AG10803 (cell line): ENCODE data around the gene FXYD5.
"Not testable (repeated sequence)": the region's sequence is repeated elsewhere in the genome, so short reads cannot be mapped to it uniquely, and the experiment has no call there.

Experiments used
- DNase-seq: peaks from one replicate; pipeline ENCODE4 v3.0.0; 2010; ENCODE audit warnings: low read depth
- H3K4me3 ChIP-seq: 2 replicates; pipeline ENCODE4 v1.5.1; 2011; ENCODE audit warnings: mild to moderate bottlenecking, low read length, control low read depth
- CTCF ChIP-seq: conservative IDR thresholded peaks from 2 replicates; pipeline ENCODE4 v1.5.1; 2011; ENCODE audit warnings: mild to moderate bottlenecking, low read length, control low read depth, inconsistent platforms

FXYD5 gene

GRCh38 chr19:35144259-35144599, 10.3 kb upstream of the FXYD5 start:
- no peak for DNase-seq
- no peak overlapping the region for H3K4me3 ChIP-seq
- TF ChIP-seq CTCF, result no peak

- H3K4me3 ChIP-seq, result no peak overlapping the region
- no peak for TF ChIP-seq CTCF
- no peak for DNase-seq
Observed at GRCh38 chr19:35144600-35145436, 9.7 kb upstream of the FXYD5 start.

GRCh38 chr19:35146746-35147459, 7.6 kb upstream of the FXYD5 start:
- no peak for TF ChIP-seq CTCF
- H3K4me3 ChIP-seq, result no peak overlapping the region
- DNase-seq, result no peak

- no peak for TF ChIP-seq CTCF
- H3K4me3 ChIP-seq, result no peak overlapping the region
- DNase-seq, result no peak
Observed at GRCh38 chr19:35149463-35149862, 5.1 kb upstream of the FXYD5 start.

- DNase-seq, result no peak
- H3K4me3 ChIP-seq, result no peak overlapping the region
- TF ChIP-seq CTCF, result no peak
Observed at GRCh38 chr19:35150445-35150844, 4.1 kb upstream of the FXYD5 start.

- no peak for DNase-seq
- H3K4me3 ChIP-seq, result no peak overlapping the region
- TF ChIP-seq CTCF, result no peak
Observed at GRCh38 chr19:35151273-35152065, 3.1 kb upstream of the FXYD5 start.

- not testable (repeated sequence) for DNase-seq, H3K4me3 ChIP-seq
Observed at GRCh38 chr19:35153129-35153522, 1.4 kb upstream of the FXYD5 start.
